Stimulated activated naive CD4-positive, alpha-beta T cell treated with Interleukin-2 at 50 U/mL for 16 hours (primary cell): ENCODE results near the gene RXRA.

ENCODE experiments used
- DNase-seq: peaks from one replicate; lab custom pipeline; 2025; lab: John Stamatoyannopoulos, UW

The RXRA gene

DNA sequence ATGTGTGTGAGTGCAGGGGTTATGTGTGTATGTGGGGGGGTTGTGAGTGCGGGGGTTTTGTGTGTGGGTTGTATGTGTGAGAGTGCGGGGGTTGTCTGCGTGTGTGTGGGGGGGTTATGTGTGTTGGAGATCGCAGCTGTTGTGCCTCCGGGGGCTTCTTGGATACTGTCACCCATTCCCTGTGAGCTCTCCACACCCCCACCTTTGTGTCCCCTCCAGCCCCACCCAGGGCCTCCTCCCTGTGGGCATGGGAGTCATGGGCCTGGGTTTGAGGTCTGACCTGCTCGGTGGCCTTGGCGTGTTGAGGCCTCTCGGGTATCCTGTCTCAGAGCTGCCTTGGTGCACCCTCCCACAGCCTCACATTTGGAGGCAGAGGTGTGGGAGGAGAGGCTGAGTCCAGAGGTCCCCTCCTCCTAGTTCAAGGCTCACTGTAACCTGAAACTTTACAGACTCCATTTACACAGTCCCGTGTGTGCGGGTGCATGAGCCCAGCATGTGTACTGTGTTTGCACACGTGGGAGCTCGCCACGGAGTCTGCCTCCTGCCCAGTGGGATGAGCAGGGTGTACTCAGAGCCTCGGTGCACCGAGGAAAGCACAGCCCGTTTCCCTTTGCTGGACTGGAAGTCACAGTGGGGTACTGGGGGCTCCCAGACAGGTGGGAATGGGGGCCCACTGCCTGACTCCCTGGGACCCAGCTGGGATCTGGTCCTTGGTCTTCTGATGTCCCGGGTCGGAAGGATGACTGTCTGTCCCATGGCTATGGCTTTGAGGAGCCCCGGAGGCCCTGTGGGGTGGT lies 43.4 kb downstream of the RXRA start:
- DNase-seq, result no peak

DNA sequence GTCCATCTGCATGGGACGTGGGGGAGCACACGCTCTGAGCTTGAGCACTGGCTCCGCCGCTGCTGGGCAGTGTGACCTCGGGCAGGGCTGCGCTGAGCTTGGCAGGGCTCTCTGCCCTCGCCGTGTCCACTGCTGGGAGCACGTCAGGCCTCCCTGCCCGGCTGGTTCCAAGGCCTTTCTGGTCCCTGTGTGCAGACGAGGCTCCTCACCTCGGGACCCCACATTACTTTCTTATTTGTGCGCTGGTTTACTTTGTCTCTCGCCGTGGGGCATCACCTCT lies 43.9 kb downstream of the RXRA start:
- no peak for DNase-seq

DNA sequence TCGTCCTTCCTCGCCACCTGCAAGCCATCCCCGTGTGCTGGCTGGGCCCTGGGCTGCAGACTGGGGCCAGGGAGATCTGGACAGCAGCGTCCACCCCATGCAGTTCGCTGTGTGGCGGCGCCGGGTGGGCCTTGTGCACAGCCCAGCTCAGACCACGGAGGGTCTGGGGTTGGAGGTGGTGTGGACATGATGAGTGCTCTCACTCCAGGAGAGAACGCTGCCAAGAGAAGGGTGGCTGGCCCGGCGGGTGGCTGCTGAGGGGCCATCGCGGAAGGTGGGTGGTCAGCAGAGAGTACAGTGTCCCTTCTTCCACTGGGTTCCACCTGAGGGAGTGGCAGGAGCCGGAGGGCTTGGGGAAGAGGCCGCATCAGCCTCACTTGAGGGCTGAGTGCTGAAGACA lies 44.4 kb downstream of the RXRA start:
- DNase-seq, result no peak

DNA sequence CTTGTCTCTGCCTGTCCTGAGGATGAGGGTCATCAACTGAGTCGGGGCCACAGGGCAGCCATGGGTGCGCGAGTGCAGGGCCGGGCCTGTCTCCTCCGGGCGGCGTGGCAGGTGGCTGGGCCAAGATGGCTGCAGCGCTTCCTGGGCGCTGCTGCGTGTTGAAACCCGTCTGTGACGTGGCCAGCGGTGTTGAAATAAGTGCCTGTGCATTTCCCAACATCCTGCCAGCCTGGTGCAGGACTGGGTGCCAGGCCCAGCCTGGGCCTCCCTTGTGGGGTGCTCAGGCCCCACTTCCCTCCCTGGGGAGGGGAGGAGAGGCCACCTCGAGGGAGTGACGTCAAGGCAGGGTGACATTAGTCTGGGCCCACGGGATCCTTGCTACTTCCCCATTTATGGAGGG lies 45.5 kb downstream of the RXRA start:
- no peak for DNase-seq

DNA sequence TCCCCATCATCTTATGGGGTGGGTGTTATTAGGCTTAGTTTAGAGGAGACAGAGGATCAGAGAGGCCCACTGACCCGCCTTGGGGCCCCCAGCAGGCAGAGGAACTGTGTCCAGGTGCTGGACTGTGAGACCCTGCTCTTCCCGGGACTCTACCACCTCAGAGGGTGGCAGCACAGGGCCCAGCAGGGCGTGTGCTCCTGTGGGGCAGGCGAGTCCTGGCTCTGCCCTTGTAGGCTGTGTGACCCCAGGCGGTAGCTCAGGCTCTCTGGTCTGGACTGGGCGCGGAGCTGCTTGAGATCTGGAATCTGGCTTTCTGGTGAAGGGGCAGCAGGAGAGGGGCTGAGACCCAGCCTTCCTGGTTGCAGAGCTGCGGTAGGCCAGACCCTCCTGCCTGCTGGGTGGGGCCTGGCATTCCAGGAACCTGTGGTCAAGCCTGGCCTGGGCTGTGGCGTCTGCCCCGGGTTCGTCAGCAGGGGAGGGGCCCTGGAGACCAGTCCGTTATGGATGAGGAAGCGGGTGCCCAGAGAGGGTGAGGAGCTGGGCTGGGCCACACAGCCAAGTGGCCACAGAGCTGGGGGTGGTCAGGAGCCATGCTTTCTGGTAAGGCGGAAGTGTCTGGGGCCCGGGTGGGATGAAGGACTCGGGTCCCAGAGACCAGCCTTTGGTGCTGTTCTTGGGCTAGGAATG lies 46.5 kb downstream of the RXRA start:
- DNase-seq, result no peak

DNA sequence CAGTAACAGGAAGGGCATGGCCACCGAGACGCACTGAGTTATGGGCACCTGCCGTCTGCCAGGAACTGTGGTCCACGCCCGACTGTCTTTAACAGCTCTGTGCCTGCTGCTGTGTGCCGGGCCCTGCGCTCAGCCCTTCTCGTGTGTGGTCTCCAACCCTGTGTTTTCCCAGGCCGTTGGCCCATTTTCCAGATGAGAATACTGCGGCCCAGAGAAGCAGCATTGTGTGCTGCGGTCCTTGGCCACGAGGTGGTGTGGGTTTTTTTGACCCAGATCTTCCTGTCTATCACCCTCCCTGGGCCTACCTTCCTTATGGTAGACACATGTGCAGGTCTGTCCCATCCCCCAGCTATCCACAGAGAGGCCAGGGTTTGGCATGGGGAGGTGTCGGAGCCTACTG lies 47.0 kb downstream of the RXRA start:
- no peak for DNase-seq

DNA sequence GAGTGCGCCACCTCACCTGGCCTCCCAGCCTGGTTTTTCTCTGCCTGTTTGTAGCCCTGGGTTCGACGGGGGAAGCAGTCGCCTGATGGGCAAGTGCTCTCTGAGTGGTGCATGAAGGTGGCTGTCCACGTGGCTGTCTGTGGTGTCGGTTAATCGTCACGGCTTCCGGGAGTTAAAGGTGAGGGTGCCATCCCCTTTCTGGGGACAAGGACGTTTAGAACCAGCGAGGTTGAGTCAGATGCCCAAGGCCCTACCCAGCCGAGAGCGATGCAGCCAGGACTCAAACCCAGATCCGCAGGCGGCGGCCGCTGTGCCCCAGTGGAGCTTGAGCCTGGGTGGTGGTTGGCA lies 47.7 kb downstream of the RXRA start:
- DNase-seq, result no peak

DNA sequence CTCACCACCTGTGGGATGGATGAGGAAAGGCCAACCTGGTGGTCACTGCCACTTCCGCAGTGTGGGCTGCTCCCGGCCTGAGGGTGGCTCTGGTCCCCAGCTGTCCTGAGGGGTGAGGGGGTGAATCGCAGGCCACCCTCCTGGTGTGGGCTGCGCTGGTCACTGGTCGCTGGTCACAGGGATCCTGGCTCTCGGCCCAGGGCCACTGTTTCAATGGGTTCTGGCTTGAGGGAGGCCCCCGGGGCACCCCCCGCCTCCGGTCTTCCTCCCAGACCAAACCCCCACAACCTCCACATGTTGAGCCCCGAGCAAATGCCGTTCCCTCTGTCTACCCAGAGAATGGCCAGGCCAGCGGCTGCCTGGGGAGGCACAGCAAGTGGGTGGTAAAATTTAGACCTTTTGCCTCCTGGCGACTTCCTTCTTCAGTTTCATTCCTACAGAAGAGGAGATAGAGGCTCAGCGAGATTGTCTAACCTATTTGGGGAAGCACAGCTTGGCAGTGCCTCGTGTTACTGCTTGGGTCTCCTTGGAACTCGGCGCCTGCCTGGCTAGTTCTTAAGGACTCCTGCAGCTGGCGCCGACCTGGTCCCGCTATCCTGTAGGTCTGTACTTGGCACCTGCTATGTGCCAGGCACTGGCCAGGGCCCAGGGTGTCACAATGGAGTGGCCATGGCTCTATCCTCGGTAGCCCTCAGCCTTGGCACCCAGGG lies 48.2 kb downstream of the RXRA start:
- DNase-seq, result no peak

DNA sequence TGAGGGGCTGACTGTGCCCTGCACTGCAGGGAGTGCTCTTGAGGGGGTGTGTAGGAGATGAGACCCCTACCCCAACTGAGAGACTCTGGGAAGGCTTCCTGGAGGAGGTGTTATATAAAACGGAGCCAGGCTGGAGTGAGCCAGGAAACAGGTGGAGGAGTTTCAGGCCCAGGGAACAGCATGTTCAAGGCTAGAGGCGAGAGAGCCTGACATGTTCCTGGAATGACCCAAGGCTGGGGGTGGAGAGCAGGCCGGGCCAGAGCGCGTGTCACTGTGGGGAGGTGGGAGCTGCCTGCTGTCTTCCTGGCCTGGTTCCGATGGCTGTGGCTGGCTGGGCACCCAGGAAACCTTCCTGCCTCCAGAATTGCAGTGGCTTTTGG lies 48.7 kb downstream of the RXRA start:
- no peak for DNase-seq

DNA sequence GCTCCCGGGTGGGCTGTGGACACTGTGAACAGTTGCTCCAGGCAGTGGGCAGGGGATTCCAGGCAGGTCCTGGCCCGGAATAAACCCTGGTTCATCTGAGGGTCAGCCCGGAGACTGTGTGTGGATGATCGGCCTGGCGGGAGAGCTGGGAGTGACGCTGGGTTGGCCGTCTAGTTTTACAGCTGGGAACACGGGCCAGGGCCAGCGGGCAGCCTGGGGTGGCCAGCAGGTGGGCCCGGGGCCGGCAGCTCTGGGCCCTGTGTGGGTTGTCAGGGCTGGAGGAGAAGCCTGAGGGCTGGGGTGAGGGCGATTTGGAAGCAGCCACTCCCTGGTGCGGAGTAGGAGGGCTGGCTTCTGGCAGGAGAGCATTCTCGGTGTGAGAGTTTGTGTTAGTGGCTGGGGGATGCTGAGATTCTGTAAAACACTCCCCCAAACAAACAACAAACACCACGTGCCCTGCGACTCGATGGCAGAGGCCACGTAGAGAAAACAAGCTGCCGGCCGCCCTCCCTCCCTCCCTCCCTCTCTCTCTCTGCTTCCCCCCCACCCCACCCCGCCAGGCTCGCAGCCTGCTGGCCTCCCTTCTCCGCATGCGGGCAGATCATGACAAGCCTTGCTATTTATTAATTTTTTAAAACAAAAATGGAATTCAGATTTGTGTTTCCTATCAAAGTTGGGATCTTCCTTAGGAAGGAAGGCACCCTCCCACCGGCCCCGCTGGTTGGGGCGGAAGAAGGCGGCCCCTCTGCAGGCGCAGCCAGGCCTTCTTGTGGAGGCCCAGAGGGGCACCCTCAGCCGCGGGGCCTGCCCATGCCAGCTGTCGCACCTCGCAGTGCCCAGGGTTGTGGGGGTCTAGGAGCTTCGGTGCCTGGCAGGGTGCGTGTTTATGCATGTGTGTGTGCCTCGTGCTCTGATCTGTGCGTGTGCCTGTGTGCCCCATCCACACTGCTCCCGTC lies 49.5 kb downstream of the RXRA start:
- DNase-seq, result no peak

DNA sequence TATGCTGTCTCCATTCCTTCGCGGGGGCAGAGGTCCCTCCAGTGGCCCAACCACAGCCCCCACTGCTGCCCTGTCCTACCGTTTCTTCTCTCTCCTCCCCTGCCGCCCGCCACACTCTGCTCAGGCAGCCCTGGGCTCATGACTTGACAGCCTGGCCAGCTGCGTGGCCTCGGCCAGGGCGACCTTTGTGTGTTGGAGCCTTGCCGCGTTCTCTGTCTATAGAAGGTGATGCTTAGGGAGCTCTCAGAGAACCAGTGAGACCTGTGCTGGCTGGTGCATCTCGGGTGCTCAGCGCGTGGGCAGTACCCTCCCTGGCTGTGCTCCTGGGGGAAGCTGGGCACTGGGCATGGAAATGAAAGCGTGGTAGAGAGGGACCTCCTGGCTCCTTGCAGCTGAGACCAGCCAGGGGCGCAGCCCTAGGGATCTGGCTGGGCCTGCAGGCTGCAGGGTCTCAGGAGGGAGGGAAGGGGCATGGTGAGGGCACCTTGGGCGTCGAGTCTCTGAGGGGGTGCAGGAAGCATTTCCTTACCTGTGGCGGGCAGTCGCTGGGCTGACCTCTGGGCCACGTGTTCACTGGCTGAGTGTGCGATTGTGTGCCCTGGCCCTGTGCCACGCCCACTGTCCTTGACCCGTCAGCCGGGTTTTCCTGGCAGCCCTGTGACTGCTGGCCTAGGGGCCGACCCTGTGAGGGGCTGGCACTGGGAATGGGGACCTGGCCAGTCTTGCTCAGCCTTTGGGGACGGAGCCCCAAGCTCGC lies 50.3 kb downstream of the RXRA start:
- DNase-seq, result no peak

DNA sequence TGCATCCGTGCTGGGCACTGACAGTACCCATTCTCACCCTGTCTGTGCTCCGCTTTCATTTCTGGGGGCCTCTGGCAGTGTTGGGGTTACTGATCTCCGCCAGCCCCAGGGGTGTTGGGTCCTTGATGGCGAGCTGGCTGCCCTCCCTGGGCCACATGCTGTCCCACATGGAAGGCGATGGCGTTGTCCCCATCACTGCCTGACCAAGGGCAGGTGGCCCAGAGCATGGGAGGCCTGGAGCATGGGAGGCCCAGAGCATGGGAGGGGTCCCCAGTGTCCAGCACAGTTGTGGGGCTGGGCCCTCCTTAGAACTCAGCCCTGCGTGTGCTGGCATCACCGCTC lies 50.9 kb downstream of the RXRA start:
- DNase-seq, result no peak

DNA sequence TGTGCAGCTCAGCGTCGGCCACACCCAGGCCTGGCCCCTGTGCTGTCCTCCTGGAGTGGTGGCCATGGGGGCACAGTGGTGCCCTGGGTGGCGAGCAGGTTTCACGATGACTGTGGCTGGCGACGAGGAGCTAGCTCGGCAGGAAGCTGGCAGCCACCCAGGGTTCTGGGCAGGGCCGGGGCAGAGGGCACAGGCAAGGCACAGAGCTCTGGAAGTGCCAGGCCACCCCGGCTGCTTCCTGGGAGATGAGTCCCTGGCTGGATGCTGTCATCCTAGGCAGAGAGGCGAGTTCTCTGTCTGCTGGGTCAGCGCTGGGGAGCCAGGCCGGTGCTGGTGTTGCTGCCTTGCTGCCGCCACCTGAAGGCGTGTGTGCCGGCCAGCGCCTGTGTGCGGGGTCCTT lies 51.7 kb downstream of the RXRA start:
- DNase-seq, result no peak

DNA sequence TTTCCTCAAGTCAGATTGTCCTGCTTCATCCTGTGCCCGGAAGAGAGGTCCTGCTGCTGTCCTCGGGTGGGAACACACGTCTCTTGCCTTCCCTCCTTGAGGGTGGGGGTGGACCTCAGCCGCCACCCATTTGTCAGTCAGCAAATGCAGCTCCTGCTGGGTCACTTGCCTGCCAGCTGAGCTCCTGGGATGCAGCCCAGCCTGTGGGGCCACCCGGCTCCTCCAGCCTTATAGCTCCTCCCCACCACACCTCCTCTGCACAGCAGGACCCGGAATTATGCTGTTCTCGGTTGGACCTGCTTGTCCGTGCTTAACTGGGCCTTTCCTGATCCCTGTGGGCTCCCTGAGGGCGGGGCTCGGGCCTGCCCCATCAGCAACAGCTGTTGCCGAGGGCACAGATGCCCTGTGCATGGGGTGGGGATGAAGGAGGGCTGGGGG lies 52.7 kb downstream of the RXRA start:
- no peak for DNase-seq

DNA sequence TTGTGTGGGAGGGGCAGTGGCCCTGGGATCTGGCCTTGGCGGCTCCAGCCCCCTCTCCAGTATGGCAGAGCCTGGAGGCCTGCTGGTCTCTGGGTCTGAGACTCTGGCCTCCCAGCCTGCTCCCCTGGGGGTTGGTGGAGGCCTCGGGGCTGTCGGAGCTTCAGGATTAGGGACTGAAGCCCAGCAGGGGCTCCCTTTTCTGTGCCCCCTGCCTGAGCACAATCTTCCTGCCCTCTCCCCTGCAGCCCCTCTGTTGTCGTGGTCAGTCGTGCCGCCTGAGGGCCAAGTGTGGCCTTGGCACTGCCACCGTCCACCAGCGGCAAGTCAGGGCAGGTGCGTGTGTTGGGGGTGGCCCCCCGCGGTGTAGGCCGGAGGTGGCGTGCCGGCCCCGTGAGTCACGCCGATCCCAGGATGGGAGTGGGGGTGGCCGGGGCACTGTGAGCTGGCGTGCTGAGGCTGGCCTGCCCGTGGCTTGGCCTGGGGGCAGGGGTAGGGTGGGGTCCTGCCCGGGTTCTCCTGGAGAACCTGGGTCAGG lies 53.6 kb downstream of the RXRA start:
- no peak for DNase-seq

DNA sequence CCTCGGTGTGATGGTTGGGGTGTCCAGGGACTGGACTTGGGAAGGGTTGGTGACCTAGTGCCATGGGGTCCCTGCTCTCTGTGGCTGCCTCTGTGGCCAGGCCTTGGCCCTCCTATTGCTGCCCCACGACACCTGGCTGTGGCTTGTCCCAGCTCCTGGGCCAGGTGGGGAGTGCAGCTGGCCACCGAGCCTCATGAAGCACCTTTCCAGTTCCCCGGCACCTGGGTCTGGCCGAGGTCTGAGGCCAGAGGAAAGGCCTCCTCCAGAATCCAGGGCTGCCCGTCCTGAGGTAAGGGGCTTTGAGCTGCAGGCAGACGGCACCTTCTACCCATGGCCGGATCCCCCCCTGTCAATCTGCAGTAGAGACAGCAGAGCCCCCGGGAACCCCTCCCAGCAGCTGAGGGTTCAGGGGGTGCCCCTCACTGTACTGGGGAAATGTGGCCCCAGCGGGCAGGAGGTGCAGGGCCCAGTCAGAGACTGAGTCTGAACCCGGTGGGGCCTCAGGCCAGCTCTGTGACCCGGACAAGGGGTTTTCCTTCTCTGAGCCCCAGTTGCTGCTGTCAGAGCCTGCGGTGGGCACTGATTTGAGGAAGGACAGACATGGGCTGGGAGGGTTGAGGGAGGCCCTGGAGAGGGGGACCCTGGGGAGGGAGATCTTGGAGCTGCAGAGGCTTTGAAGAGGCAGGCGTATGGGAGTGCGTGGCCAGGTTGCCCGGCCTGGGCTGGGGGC lies 54.5 kb downstream of the RXRA start:
- DNase-seq, result no peak

DNA sequence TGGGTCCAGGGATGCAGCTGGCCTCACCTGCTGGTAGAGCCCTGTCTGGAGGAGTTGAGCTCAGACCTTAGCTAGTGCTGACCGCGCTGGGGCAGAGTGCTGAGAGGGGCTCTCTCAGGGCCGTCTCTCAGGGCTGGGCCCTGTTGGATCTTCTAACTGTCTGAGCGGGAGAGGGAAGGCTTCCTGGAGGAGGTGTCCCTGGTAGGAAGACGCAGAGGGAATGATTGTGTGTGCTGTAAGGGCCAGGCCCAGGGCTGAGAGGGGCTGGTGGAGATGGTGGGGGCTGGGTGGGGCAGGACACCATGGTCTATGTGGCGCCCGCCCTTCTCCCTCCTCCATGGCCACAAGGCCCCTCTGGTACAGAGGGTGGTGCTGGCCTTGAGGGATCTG lies 55.0 kb downstream of the RXRA start:
- DNase-seq, result no peak

DNA sequence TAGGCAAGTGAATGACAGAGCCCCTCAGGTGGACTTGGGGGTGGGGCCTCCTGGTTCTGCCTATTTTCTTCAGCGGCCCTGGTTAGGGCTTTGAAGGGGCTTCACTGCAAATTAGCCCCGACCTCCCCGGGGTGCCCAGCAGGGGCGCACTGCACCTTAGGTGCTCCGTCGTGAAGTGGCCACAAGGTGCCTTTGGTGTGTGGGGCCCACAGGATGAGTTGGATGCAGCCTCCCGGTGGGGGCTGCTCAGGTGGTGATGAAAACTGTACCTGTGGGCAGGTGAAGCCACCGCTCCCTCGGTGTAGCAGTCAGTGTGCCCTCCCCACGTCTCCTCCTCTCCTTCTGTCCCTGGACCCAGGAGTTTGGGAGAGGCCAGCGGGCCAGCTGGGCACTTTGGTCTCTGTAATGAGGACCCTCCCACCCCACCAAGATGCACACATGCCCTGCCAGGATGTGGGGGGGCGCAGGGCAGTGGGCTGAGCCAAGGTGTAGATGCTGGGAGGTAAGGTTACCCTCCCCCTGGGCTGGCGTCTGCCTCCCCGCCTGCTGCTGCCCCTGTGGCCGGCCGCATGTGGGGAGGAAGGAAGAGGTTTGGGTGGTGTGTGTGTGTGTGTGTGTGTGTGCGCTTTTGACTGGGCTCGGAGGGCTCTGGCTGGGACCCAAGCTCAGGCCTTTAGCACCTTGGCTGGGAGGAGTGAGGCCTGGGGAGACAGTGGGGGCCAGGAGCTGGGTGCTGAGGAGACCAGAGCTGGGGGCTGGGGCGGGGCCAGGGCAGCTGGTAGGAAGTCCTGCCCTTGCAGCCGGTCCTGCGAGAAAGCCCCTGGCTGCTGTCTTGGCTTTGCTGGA lies 55.6 kb downstream of the RXRA start:
- DNase-seq, result peak; percentile 21

DNA sequence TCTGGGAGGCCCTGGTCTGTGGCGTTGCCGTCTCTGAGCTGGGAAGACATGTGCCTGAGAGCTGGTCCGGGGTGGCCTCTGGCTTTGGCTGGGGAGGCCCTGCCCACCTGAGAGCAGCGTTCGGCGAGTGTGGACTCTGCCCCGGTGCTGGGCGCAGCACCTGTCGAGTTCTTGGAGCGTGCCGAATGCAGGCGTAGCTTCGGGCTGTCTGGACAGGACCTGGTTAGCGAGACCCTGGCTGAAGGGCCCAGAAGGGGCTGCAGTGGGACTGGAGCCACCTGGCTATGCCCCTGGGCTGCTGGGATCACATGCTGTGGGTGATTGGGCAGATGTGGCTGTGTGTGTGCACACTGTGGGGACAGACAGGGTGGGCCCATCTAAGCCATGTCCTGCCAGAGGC lies 56.5 kb downstream of the RXRA start:
- DNase-seq, result no peak

DNA sequence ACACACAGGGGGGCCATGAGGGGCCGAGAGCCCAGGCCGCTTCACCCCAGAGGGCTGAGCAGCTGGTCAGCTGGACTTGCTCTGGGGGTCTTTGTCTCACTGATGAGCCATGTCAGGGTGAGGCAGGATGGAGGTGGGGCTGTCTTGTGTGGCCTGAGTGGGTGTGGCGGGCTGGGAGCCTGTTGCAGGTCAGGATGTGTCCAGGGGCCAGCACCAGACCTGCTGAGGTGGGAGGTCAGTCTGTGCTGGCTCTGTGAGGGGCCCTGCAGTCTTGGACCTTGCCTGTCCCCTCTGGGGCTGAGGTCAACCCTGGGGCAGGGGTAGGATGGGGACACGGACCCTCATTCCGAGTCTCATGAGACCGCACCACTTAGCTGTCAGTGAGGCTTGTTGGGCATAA lies 56.9 kb downstream of the RXRA start:
- DNase-seq, result no peak
